ENCODE results near the gene IPO13. TPM values are rescaled to one million over a fixed set of nuclear protein-coding genes. Genes with fewer than 3 reads are reported as not detected.

Gene IPO13
- total RNA-seq, 1 donor from 2014 or later, result 24.8 TPM

- Mint-ChIP-seq H3K4me1 (peaks cover 33% of the 10 kb centered on the region), H3K27ac (no peak overlapping the region), H3K36me3 (ENCODE audit: low read depth) (peaks cover 2% of the 10 kb centered on the region), H3K27me3 (no peaks in the 10 kb centered on the region), H3K4me3 (no peak overlapping the region), H3K9me3 (no peaks in the 10 kb centered on the region)
- ChIA-PET POLR2A (interaction anchor here (0.7 kb wide), 1 partner anchor 21 kb away, joined by 4 read pairs; the partner anchor contains the start of gene ATP6V0B), CTCF (interaction anchor here (1.0 kb wide), 1 partner anchor 40 kb away, joined by 3 read pairs; no protein-coding TSS in a partner anchor)
- intact Hi-C loops (cut with micrococcal nuclease), result loop anchor here (10.0 kb wide), 1 partner anchor 639 kb away; no protein-coding TSS in a partner anchor
- no peak for DNase-seq
- ATAC-seq (ENCODE audit: low read depth), result no peak
- TF ChIP-seq CTCF (IDR thresholded peaks at IDR 0.05), result no peak
These were observed 49.4 kb downstream of the IPO13 start for GRCh38 chr1:43995984-43996732.

- intact Hi-C loops (cut with micrococcal nuclease), result loop anchor here (10.0 kb wide), 1 partner anchor 638 kb away; no protein-coding TSS in a partner anchor
- H3K4me3 Mint-ChIP-seq, result no peak overlapping the region
These were observed 50.0 kb downstream of the IPO13 start for GRCh38 chr1:43996733-43997115.

GRCh38 chr1:43997295-43997999 is 50.7 kb downstream of the IPO13 start:
- POLR2A ChIA-PET, result no interaction called here
- CTCF ChIA-PET, result no interaction called here
- Mint-ChIP-seq H3K9me3 (no peaks in the 10 kb centered on the region), H3K27ac (no peak overlapping the region), H3K4me3 (no peak overlapping the region), H3K27me3 (no peaks in the 10 kb centered on the region), H3K4me1 (peaks cover 24% of the 10 kb centered on the region), H3K36me3 (ENCODE audit: low read depth) (no peaks in the 10 kb centered on the region)
- intact Hi-C loops (cut with micrococcal nuclease), result loop anchor here (10.0 kb wide), 1 partner anchor 637 kb away; no protein-coding TSS in a partner anchor
- DNase-seq (no peak), ATAC-seq (ENCODE audit: low read depth) (no peak)
- no peak for TF ChIP-seq CTCF (IDR thresholded peaks at IDR 0.05)

More at GRCh38 chr1:43996733-43997115, 50.0 kb downstream of the IPO13 start:
- no peaks in the 10 kb centered on the region for H3K36me3 Mint-ChIP-seq (ENCODE audit: low read depth)
- no peaks in the 10 kb centered on the region for H3K27me3 Mint-ChIP-seq
- CTCF ChIA-PET, result no interaction called here
- TF ChIP-seq CTCF (IDR thresholded peaks at IDR 0.05), result no peak
- ATAC-seq (ENCODE audit: low read depth) (no peak), DNase-seq (no peak)
- peaks cover 29% of the 10 kb centered on the region for H3K4me1 Mint-ChIP-seq
- no peaks in the 10 kb centered on the region for H3K9me3 Mint-ChIP-seq
- no peak overlapping the region for H3K27ac Mint-ChIP-seq
- POLR2A ChIA-PET, result no interaction called here

GRCh38 chr1:43998000-43998378 is 51.2 kb downstream of the IPO13 start:
- CTCF ChIA-PET, result no interaction called here
- no peaks in the 10 kb centered on the region for H3K36me3 Mint-ChIP-seq (ENCODE audit: low read depth)
- intact Hi-C loops (cut with micrococcal nuclease), result loop anchor here (10.0 kb wide), 1 partner anchor 637 kb away; no protein-coding TSS in a partner anchor
- ATAC-seq (ENCODE audit: low read depth) (no peak), DNase-seq (no peak)
- no peaks in the 10 kb centered on the region for H3K27me3 Mint-ChIP-seq
- H3K9me3 Mint-ChIP-seq, result no peaks in the 10 kb centered on the region
- H3K27ac Mint-ChIP-seq, result no peak overlapping the region
- POLR2A ChIA-PET, result no interaction called here
- no peak overlapping the region for H3K4me3 Mint-ChIP-seq
- TF ChIP-seq CTCF (IDR thresholded peaks at IDR 0.05), result no peak
- peaks cover 19% of the 10 kb centered on the region for H3K4me1 Mint-ChIP-seq

GRCh38 chr1:43999455-43999854 is 52.7 kb downstream of the IPO13 start:
- H3K4me1 Mint-ChIP-seq, result peaks cover 6% of the 10 kb centered on the region
- H3K9me3 Mint-ChIP-seq, result no peaks in the 10 kb centered on the region
- intact Hi-C loops (cut with micrococcal nuclease), result loop anchor here (10.0 kb wide), 1 partner anchor 635 kb away; no protein-coding TSS in a partner anchor
- no peak for TF ChIP-seq CTCF (IDR thresholded peaks at IDR 0.05)
- DNase-seq (no peak), ATAC-seq (ENCODE audit: low read depth) (no peak)
- H3K27ac Mint-ChIP-seq, result no peak overlapping the region
- H3K27me3 Mint-ChIP-seq, result no peaks in the 10 kb centered on the region
- no peak overlapping the region for H3K4me3 Mint-ChIP-seq
- ChIA-PET CTCF (interaction anchor here (9.2 kb wide), 1 partner anchor 36 kb away, joined by 150 read pairs; no protein-coding TSS in a partner anchor), POLR2A (no interaction called here)
- H3K36me3 Mint-ChIP-seq (ENCODE audit: low read depth), result no peaks in the 10 kb centered on the region
